ENCODE measurements around the gene OST4.

Gene OST4

DNA sequence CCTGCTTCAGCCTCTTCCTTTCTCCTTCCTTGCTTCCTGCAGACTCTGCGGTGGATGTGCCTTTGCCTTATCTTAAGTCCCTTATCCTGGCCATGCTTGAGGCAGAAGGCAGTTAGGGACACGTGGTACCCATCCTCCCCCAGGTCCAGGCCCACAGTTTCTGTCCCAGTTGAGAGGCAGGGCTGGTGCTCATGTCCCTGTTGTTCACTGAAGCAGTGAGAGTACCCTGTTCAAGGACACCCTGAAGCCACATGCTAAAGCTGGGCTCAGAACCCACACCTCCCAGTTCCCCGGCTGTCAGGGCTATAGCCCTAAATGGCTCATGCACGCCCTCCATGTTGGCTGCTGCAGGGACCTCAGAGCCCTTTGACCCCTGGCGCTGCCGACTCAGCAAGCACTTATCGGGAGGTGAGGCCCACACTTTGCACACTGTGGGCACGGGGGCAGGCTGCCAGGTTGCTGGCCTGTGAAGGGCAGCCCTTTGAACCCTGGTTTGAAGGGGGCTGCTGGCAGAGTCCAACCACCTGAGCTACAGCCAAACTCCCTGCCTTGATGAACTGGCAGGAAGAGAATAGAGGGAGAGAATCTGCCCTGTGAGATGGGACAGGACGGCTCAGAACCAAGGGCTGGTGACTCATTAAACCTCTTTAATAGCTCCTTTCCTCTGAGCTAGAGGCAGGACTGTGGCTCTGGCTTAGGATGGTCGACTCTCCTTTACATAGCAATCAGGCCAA lies 21.4 kb upstream of the OST4 start:
- DNase-seq, result no peak

DNA sequence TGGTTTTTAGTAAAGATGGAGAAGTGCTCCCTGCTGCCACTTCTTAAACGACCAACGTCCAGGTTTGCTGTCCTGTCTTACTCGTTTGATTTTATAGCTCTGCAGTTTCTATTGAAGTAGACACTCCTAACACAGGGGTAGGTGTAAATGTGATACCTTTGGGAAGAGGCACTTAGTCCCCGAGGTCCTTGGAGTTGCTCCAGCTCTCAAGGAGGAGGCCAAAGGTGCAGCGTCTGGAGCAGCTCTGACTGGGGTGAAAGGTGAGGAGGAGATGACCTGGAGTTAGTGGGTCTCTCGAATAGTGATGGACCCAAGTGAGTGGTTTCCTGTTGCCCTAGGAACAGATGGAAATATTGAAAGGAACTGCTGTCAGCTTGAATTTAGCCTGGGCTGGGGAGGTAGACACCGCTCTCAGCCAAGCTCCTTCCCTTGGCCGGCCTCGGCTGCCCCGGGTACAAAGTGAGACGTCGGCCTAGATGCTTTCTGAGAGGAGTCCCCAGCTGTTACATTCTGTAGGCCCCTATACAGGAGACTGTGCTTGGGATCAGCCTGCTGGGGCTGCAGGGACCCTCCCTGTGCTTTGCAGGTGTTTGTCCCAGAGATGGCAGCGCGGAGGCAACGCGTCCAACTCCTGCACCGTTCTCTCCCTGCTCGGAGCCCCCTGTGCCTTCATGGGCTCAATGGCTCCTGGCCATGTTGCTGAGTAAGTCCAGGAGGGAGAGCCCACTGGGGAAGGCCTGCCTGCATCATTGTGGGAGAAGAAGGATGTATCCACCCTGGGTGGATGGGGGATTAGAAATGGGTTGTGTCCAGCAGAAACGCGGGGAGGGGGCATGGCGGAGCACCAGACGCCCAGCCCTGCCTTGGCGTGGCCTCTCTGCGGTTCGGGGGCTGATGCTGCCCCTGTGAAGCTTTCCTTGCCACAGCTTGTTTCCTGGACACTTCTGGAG lies 20.6 kb upstream of the OST4 start:
- DNase-seq, result no peak

DNA sequence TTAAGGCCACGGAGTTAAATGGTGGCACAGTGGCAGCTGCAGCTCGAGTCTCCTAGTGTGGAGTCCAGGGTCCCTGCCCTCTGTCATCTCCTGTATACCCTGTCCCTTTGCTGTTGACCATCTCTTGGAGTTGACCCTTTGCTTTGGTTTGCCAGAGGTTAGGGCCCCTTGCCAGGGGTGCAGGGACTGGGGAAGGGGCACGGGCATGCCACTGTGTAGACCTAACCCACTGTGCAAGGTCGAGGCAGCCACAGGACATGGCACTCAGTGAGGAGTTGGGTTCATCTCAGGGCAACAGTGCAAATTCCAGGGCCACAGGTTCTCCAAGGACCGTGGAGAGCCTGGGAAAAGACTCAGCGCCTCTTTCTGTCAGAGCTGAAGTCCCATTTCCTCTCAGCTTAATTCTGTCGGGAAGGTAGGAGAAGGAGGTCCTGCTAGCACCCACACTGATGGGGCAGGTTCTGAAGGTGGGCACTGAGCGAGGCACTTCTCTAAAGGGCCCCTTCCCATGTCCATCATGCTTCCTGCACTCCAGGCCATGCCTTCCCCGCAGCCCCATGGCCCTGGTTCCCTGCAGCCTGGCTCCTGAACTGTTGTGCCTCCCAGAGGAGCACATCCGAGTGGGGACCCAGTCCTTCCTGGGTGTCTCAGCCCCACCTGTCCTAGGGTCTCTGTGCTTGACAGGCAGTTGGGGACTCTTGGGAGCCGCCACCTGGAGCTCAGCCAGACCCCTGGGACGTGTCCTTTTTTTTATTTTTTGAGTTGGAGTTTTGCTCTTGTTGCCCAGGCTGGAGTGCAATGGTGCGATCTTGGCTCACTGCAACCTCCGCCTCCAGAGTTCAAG lies 17.9 kb upstream of the OST4 start:
- DNase-seq, result no peak

DNA sequence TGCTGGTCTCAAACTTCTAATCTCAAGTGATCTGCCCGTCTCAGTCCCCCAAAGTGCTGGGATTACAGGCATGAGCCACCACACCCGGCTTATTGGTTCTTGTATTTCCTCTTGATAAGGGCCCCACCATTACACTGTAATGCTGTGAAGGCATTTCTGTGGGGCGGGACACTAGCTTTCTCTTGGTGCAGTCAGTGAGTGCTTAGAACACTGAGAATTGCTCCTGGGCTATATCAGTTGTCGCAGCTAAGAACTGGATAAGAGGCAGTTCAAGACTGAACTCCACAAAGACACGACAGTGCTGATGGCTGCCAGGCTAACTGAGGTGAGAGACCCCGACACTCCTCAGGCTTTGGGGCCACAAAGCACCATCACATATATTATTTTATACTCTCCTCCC lies 17.2 kb upstream of the OST4 start:
- no peak for DNase-seq

DNA sequence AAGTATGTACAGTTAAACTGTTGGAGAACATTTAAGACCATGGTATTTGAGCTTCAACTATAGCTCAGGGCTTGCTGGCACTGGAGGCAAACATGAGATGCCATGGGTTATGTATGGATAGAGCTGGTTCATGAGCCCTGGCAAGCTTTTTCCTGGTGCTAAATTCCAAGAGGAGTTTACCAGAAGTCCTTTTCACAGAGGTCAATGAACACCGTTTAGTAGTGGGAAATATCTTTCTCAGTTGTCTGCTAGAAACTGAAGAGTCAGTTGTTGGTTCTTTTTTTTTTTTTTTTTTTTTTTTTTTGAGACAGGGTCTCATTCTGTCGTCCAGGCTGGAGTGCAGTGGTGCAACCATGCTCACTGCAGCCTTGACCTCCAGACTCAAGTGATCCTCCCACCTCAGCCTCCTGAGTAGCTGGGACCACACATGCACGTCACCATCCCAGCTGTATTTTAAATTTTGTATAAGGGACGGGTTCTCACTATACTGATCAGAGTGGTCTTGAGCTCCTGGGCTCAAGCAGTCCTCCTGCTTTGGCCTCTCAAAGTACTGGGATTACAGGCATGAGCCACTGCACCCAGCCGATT lies 16.5 kb upstream of the OST4 start:
- DNase-seq, result no peak

DNA sequence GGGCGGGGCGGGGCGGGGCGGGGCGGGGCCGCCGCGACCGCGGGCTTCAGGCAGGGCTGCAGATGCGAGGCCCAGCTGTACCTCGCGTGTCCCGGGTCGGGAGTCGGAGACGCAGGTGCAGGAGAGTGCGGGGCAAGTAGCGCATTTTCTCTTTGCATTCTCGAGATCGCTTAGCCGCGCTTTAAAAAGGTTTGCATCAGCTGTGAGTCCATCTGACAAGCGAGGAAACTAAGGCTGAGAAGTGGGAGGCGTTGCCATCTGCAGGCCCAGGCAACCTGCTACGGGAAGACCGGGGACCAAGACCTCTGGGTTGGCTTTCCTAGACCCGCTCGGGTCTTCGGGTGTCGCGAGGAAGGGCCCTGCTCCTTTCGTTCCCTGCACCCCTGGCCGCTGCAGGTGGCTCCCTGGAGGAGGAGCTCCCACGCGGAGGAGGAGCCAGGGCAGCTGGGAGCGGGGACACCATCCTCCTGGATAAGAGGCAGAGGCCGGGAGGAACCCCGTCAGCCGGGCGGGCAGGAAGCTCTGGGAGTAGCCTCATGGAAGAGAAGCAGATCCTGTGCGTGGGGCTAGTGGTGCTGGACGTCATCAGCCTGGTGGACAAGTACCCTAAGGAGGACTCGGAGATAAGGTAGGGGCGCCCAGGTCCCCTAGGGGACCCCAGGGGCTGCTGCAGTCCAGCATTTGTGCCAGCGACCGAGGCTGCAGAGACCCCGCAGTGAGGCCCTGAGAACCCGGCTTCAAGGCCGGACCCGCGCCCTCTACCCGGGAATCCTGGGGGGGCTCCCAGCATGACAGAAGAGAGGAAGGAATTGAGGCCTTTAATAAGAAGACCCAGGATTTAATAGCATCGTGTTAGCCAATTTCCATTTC lies 15.5 kb upstream of the OST4 start, which contains the start of gene KHK:
Gene KHK (plus strand): TSS at position 49 of the 870 bp plus-strand sequence. CDS start 488 bp downstream, at position 537.
- no peak for DNase-seq

DNA sequence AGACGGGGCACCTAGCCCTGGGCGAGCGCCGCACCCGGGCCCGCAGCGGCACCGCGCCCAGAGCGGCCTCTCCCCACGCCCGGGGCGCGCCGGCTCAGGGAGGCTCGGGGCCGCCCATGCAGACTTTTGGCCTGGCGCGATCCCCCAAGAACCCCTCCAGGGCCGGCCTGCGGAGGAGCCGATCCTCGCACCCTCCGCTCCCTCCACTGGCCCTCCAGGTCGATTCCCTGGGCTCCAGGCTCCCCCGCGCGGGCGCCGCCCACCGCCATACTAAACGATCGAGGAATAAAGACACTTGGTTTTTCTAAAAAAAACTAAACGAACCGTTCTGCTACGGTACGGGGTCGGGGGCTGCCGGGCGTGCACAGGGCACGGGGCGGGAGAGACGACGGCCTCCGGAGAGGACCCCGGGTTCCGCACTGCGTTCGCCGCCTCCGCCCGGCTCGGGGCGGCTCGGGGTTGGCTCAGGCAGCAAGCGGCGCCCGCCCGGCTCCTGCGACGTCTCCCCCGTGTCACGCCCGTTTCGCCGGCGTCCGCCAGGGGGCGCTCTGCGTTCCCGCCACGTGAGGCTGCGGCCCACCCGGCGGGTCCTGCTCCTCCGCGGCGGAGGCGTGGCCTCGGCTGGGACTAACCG lies 14.8 kb upstream of the OST4 start:
- peak; percentile 97 for DNase-seq

DNA sequence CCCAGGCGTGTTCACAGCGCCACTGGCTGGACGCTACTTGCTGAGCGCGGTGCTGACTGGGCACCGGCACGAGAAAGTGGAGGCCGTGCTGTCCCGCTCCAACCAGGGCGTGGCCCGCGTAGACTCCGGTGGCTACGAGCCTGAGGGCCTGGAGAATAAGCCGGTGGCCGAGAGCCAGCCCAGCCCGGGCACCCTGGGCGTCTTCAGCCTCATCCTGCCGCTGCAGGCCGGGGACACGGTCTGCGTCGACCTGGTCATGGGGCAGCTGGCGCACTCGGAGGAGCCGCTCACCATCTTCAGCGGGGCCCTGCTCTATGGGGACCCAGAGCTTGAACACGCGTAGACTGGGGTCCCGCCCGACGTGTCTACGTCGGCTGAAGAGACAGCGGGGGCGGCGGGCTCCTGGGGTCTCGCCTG lies 14.2 kb upstream of the OST4 start:
- peak; percentile 36 for DNase-seq

DNA sequence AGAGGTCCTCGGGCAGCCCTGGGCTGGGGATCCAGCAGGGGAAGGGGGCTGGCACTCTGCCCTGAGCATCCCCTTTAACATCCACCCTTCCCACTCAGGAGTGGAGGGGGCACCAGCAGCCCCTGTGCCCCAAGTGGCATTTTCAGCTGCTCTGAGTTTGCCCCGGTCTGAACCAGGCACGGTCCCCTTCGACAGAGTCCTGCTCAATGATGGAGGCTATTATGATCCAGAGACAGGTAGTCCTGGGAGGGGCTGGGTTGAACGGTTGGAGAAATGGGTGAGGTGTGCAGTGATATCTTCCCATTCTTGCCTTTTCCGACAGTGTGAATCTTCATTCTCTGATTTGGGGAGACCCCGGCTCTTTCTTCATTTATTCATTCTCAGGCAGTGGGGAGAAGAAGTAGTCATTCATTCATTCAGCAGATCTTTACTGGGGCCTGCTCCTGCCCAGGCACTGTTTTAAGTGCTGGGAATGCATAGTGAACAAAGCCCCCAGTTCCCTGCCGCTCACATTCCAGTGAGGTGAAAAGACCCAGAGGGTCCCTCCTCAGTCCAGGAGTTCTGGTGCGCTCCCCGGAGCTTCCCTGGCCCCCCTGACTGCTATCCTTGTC lies 13.7 kb upstream of the OST4 start:
- DNase-seq, result no peak

DNA sequence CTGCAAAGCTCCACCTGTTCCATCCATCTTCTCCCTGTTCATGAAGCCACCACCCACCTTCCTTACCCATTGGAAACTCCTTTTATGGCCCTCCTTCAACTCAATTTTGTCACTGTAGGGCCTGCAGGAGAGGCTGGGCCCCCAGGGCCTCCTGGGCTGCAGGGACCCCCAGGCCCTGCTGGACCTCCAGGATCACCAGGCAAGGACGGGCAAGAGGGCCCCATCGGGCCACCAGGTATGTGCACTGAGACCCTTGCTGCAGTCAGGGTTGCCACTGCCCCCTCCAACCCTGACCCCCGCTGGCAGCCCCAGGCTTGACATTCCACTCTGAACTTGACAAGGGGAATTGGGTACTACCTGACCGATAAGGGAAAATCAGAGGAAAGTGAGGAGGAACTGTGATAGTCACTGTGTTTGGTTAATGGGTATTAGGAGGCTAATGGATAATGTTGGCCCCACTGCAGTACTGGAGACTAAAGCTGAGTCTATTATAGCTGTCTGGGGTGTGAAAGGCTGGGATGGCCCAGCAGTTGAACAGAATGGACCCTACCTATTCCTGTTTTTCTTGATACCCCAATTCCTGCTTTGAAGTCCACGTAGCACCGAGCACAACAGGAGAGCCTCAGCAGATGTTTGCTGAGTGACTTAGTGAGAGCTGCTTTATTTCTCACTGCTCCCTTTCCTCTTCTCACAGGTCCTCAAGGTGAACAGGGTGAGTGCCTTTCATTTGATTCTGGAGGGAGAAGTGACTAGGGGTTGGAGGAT lies 13.0 kb upstream of the OST4 start:
- DNase-seq, result no peak

DNA sequence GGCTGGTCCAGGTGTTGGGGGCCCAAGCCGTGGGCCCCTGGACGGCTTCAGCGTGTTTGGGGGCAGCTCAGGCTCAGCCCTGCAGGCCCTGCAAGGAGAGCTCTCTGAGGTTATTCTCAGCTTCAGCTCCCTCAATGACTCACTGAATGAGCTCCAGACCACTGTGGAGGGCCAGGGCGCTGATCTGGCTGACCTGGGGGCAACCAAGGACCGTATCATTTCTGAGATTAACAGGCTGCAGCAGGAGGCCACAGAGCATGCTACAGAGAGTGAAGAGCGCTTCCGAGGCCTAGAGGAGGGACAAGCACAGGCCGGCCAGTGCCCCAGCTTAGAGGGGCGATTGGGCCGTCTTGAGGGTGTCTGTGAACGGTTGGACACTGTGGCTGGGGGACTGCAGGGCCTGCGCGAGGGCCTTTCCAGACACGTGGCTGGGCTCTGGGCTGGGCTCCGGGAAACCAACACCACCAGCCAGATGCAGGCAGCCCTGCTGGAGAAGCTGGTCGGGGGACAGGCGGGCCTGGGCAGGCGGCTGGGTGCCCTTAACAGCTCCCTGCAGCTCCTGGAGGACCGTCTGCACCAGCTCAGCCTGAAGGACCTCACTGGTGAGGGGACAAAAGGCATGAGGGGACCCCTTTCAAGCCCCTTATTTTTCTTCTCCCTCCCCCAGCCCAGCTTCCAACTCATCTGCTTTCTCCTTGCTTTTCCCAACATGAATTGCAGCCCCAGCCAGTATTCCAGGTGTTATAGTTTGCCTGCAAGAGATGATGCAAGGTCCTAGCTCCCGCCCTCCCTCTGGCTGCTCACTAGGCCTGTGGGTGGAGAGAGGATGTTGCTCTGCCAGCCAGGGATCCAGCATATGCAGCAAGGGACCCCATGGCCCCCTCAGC lies 12.2 kb upstream of the OST4 start:
- no peak for DNase-seq

DNA sequence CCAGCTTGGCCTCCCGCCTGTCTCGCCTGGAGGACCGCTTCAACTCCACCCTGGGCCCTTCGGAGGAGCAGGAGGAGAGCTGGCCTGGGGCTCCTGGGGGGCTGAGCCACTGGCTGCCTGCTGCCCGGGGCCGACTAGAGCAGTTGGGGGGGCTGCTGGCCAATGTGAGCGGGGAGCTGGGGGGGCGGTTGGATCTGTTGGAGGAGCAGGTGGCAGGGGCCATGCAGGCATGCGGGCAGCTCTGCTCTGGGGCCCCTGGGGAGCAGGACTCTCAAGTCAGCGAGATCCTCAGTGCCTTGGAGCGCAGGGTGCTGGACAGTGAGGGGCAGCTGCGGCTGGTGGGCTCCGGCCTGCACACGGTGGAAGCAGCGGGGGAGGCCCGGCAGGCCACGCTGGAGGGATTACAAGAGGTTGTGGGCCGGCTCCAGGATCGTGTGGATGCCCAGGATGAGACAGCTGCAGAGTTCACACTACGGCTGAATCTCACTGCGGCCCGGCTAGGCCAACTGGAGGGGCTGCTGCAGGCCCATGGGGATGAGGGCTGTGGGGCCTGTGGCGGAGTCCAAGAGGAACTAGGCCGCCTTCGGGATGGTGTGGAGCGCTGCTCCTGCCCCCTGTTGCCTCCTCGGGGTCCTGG lies 11.4 kb upstream of the OST4 start:
- no peak for DNase-seq

DNA sequence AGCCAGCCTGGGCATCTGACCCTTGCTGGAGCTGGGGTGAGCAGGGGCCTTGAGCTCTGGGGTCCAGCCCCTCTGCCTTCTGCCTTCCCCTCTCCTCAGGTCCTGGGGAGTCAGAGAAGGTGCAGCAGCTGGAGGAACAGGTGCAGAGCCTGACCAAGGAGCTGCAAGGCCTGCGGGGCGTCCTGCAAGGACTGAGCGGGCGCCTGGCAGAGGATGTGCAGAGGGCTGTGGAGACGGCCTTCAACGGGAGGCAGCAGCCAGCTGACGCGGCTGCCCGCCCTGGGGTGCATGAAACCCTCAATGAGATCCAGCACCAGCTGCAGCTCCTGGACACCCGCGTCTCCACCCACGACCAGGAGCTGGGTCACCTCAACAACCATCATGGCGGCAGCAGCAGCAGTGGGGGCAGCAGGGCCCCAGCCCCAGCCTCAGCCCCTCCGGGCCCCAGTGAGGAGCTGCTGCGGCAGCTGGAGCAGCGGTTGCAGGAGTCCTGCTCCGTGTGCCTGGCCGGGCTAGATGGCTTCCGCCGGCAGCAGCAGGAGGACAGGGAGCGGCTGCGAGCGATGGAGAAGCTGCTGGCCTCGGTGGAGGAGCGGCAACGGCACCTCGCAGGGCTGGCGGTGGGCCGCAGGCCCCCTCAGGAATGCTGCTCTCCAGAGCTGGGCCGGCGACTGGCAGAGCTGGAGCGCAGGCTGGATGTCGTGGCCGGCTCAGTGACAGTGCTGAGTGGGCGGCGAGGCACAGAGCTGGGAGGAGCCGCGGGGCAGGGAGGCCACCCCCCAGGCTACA lies 10.7 kb upstream of the OST4 start:
- DNase-seq, result no peak

DNA sequence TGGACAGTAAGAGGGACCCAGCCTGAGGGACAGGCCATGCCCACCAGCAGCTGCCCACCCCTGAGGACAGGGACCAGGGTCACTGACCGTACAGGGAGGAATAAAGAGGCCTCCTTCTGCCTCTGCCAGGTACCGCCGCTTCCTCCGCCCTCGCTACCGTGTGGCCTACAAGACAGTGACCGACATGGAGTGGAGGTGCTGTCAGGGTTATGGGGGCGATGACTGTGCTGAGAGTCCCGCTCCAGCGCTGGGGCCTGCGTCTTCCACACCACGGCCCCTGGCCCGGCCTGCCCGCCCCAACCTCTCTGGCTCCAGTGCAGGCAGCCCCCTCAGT lies 9.1 kb upstream of the OST4 start:
- DNase-seq, result no peak

DNA sequence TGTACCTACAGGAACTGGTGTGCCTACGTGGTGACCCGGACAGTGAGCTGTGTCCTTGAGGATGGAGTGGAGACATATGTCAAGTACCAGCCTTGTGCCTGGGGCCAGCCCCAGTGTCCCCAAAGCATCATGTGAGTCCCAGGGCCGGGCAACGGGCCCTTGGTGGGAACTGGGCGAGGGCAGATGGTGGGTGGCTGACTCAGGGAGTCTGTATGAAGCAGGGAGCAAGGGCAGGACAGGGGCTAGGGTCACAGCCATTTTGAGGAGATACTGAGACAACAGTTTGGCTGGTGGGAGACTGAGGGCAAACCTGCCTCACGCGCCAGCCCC lies 8.7 kb upstream of the OST4 start:
- no peak for DNase-seq

DNA sequence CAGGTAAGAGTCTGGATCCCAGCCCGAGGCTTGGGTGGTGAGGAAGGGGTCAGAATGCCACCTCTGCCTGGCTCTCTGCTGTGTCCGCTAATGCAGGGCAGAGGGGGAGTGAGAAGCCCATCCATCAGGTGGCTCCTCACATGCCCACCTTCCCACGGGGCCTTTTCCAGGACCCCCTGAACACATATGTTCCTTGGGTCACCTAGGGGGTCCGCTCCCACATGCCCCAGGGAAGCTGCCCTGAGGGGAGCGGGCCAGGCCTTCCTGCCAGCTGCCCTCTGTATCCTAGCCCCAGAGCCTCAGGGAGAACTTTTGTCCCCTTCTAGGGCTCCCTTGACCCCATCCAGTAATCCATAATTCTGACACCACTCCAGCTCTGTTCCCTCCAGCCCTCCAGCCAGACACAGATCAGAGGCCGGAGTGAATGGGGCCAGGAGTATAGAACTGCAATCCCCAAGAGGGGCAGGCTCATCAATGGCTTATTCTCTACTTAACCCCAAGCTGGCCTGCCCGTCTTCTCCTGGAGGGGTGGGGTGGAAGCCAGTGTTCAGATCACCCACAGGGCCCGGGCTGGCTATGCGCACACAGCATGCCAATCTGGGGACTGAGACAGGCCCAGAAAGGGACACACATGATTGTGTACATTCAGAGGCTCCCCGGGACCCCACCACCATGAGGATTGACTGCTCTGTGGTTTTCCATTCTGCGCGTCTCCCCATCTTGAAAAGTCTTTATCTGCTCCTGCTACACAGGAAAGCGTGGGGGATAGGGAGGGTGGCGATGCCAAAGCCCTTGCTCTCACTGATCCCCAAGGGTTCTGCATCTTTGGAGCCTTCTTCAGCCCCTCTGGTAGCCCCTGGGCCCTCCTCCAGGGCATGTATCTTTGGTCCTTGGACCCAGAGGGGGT lies 8.0 kb upstream of the OST4 start:
- no peak for DNase-seq
